Activated CD8-positive, alpha-beta memory T cell treated with anti-CD3 and anti-CD28 coated beads, Interleukin-2, amount 50 U/mL, for 1 hour (primary cell): ENCODE measurements around the gene ITGAE.

Experiments
- DNase-seq: peaks from one replicate; pipeline ENCODE4 v3.0.0-alpha.2; 2020; ENCODE audit errors: extremely low read depth

Gene ITGAE

DNA sequence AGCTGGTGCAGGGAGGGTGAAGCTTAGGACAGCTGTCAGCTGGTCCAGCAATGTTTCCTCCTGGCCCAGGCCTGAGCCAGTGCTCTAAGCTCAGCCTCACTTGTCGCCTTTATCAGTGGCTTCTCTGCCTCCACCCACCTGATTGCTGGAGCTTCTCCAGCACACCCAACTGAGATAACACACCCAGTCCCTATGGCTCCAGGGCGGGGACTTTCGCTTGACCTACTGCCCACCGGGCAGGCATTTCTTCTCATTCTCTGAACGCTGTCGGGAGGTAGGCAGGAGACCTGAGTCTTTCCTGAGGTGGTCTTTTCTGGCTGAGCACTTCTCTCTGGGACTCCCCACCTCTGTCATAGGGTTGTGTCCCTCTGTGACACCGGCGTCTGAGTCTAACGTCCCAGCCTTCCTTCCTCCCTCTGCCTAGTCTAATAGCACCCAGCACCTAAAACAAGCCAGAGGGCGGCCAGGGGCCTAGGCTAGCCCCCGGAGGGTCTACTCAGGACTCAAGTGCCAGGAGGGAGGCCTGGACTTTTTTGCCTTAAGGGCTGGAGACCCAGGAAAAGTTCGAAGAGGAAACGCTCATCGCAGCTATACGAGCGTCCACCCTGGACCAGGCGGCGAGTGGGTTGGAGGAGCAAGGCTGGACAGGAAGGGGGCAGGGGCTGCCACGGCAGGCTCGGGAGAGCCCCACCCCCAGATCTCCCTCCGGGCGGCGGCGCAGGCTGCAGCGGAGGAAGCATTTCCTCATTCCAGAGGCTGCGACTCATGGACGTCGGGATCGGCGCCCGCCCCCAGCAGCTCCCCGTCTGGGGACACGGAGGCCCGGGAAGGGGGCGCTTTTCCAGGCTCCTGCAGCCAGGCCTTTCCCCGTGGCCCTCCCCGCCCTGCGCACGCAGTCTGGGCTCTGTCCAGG lies 133.4 kb downstream of the ITGAE start:
- DNase-seq = no peak

DNA sequence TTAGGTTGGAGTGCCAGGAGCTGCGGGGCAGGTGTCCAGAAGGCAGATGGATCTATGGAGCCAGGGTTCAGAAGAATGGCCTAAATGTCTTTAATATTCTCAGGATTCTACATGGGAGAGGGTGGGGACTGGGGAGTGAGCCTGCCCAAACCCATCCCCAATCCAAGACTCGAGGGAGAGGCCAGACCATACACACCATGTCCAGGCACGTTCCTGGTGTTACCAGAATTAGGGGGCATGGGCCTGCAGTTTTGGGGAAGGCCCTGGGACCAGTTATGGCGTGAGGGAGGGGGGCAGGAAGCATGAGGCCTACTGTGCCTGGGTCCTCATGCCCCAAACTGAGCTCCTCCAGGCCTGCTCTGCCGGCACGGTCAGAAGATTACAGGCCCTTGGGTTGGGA lies 134.5 kb downstream of the ITGAE start:
- DNase-seq = no peak

DNA sequence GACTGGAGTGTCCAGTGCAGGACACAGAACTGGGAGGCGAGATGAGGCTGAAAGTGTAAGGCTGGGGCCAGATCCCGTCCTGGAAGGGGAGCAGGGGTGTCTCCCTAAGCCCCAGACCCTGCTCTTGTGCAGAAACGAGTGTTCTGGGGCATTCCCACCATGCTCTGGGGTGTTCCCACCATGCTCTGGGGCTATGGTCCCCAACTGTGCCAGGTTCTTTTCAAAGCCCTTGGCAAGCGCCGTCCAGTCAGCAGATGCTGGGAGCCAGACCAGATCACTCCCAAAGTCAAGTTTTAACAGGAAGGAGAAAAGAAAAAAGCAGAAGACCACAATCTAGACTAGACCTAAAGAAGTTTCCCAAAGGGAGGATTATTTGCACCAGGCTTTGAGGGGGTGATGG lies 135.2 kb downstream of the ITGAE start:
- DNase-seq = no peak
